Measurements from ENCODE around the gene RAD18.

DNA sequence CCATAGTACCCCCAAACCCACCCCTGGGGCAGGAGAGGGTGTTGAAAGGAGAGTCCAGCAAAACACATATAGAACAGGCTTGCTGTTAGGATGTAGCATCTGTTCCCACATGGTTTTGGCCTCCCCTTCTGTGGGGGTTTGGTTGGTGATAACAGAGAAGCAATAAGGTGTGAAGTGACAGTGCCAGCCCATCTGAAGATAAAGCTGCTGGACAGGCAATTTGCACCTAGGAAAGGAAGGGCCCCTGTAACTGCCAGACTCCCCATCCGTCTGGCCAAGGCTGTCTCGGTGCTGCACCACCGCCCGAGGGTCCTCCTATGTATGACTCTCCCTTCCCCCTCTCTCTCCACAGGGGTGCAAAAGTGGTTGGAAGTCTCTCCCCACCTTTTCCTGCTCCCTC is 99.4 kb downstream of the RAD18 start:
- TF ChIP-seq, protein P1, sequence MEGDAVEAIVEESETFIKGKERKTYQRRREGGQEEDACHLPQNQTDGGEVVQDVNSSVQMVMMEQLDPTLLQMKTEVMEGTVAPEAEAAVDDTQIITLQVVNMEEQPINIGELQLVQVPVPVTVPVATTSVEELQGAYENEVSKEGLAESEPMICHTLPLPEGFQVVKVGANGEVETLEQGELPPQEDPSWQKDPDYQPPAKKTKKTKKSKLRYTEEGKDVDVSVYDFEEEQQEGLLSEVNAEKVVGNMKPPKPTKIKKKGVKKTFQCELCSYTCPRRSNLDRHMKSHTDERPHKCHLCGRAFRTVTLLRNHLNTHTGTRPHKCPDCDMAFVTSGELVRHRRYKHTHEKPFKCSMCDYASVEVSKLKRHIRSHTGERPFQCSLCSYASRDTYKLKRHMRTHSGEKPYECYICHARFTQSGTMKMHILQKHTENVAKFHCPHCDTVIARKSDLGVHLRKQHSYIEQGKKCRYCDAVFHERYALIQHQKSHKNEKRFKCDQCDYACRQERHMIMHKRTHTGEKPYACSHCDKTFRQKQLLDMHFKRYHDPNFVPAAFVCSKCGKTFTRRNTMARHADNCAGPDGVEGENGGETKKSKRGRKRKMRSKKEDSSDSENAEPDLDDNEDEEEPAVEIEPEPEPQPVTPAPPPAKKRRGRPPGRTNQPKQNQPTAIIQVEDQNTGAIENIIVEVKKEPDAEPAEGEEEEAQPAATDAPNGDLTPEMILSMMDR (IDR thresholded peaks at IDR 0.05; ENCODE audit: poor library complexity) = no peak
- TF ChIP-seq EZH2 (IDR thresholded peaks at IDR 0.05; ENCODE audit: borderline replicate concordance) (no peak), EZH2phosphoT487 (IDR thresholded peaks at IDR 0.05; ENCODE audit: low read depth, severe bottlenecking, unreplicated experiment) (no peak)

All from hepatocyte (in vitro differentiated cells).